PC-9 (cell line): ENCODE results near the gene SPTSSB.

ENCODE experiments used
- EZH2 ChIP-seq: fragments of 200-600 bp; sonication (generic); IDR thresholded peaks from 2 replicates; pipeline ENCODE4 v1.8.0; 2017; ENCODE audit warnings: antibody characterized with exemption, low read depth
- TF ChIP-seq, protein P1 (sequence below): fragments of 200-600 bp; sonication (generic); conservative IDR thresholded peaks from 2 replicates; pipeline ENCODE4 v1.6.1; 2017; ENCODE audit warnings: mixed run types, antibody characterized with exemption, mild to moderate bottlenecking, moderate library complexity

DNA sequence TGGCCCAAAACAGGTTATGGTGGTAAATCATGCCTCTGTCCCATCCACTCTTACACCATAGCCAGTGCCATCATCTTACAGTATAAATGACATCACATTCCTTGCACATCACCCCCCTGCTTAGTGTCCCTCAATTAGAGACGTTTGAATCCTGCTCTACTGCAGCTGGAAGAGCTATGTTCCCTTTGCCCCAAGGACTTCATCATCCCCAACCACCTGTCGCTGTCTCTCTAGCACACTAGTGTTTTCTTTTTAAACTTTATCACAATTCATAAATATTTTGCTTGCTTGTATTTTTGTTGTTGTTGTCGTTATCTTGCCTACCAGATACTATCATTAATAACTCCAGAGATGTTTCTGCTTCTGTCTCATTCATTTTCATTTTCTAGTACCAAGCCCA, 28.7 kb downstream of the SPTSSB start:
- TF ChIP-seq, protein P1, sequence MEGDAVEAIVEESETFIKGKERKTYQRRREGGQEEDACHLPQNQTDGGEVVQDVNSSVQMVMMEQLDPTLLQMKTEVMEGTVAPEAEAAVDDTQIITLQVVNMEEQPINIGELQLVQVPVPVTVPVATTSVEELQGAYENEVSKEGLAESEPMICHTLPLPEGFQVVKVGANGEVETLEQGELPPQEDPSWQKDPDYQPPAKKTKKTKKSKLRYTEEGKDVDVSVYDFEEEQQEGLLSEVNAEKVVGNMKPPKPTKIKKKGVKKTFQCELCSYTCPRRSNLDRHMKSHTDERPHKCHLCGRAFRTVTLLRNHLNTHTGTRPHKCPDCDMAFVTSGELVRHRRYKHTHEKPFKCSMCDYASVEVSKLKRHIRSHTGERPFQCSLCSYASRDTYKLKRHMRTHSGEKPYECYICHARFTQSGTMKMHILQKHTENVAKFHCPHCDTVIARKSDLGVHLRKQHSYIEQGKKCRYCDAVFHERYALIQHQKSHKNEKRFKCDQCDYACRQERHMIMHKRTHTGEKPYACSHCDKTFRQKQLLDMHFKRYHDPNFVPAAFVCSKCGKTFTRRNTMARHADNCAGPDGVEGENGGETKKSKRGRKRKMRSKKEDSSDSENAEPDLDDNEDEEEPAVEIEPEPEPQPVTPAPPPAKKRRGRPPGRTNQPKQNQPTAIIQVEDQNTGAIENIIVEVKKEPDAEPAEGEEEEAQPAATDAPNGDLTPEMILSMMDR = no peak
- TF ChIP-seq EZH2 = no peak
